ENCODE measurements around the gene ACVRL1. TPM values are rescaled to one million over a fixed set of nuclear protein-coding genes. Genes with fewer than 3 reads are reported as not detected.

The ACVRL1 gene
- total RNA-seq, 1 experiment from 2014 or later = 0.07 TPM

- Histone ChIP-seq H3K4me3 (ENCODE audit: insufficient read depth, low read depth, low read length) (no peak overlapping the region), H3K36me3 (replicated peaks; ENCODE audit: control insufficient read depth, insufficient read depth, low read length) (no peaks in the 10 kb centered on the region), H3K27me3 (ENCODE audit: control insufficient read depth, insufficient read depth, low read length) (peaks cover under 1% of the 10 kb centered on the region; the same call in 1 of the 2 replicates)
- no peak for DNase-seq
Measured at GRCh38 chr12:51901121-51901817, 6.0 kb upstream of the ACVRL1 start.

- no peak overlapping the region for H3K4me3 ChIP-seq (ENCODE audit: insufficient read depth, low read depth, low read length)
- no peak for DNase-seq
- no peaks in the 10 kb centered on the region for H3K36me3 ChIP-seq (replicated peaks; ENCODE audit: control insufficient read depth, insufficient read depth, low read length)
- H3K27me3 ChIP-seq (ENCODE audit: control insufficient read depth, insufficient read depth, low read length) = peaks cover 3% of the 10 kb centered on the region; the same call in 1 of the 2 replicates
Measured at GRCh38 chr12:51901881-51902280, 5.4 kb upstream of the ACVRL1 start.

DNA sequence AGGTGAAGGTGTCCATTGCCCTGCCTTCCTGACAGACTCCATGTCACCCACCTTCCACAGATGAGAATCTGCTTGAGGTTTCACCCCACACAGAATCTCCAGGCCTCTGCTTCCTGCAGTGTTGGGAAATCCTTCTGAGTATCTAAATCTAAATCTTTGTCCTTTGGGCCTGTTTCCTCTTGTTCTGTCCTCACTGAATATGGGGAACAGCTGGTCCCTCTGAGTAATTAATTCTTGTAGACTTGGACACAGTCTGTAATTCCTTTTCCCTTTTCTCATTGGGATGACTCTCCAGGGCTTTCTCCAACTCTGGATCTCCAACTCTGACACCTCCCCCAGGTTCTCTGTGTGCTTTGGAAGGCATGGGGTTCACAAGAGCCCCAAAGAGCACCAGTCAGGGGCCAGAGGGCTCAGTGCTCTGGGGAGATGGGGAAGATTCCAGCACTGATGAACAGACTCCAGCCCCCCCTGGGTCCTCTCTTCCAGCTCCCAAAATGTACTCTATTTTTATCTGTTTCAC lies 2.3 kb upstream of the ACVRL1 start:
- DNase-seq = no peak

GRCh38 chr12:51905471-51906429 lies 1.6 kb upstream of the ACVRL1 start:
- H3K4me3 ChIP-seq (ENCODE audit: insufficient read depth, low read depth, low read length) = no peak overlapping the region
- no peak for DNase-seq
- H3K27me3 ChIP-seq (ENCODE audit: control insufficient read depth, insufficient read depth, low read length) = peaks cover 13% of the 10 kb centered on the region; the same call in 1 of the 2 replicates
- no peaks in the 10 kb centered on the region for H3K36me3 ChIP-seq (replicated peaks; ENCODE audit: control insufficient read depth, insufficient read depth, low read length)

More for the DNA sequence above, 2.3 kb upstream of the ACVRL1 start:
- H3K27me3 ChIP-seq (ENCODE audit: control insufficient read depth, insufficient read depth, low read length) = peaks cover 13% of the 10 kb centered on the region; the same call in 1 of the 2 replicates
- H3K4me3 ChIP-seq (ENCODE audit: insufficient read depth, low read depth, low read length) = no peak overlapping the region
- no peaks in the 10 kb centered on the region for H3K36me3 ChIP-seq (replicated peaks; ENCODE audit: control insufficient read depth, insufficient read depth, low read length)

DNA sequence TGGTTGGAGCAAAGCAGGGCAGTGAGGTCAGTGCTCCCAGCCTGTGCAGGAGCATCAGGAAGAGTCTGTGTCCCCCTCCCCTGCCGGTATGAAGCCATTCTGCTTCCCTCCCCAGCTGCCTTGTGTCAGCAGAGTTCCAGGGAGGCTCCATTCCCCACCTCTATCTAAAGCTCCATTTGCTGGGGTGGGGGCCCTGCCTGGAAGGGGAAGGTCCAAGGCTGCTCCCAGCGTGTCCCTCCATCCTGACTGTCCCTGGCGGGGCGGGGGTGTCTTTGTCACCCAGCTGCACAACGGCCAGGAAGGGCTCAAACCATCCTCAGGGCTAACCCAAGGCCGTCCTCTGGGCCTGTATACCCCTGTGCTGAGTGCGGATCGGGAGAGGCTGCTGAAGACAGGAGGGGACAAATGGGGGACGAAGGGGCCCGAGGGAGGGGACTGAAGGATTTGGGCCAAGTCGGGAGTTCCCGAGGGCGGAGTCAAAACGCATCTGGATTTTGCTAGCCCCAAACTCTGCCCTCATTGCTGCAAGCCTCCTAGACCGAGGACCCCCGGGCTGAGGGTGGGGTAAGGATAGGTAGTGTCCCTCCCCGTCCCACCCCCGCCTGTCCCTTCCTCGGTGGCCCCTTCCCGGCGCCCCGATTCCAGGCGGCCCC lies 748 bp upstream of the ACVRL1 start:
- no peak for DNase-seq
- H3K36me3 ChIP-seq (replicated peaks; ENCODE audit: control insufficient read depth, insufficient read depth, low read length) = no peaks in the 10 kb centered on the region
- peak overlapping the region; percentile 6; the same call in 1 of the 2 replicates for H3K4me3 ChIP-seq (ENCODE audit: insufficient read depth, low read depth, low read length)
- peaks cover 13% of the 10 kb centered on the region; the same call in 1 of the 2 replicates for H3K27me3 ChIP-seq (ENCODE audit: control insufficient read depth, insufficient read depth, low read length)

DNA sequence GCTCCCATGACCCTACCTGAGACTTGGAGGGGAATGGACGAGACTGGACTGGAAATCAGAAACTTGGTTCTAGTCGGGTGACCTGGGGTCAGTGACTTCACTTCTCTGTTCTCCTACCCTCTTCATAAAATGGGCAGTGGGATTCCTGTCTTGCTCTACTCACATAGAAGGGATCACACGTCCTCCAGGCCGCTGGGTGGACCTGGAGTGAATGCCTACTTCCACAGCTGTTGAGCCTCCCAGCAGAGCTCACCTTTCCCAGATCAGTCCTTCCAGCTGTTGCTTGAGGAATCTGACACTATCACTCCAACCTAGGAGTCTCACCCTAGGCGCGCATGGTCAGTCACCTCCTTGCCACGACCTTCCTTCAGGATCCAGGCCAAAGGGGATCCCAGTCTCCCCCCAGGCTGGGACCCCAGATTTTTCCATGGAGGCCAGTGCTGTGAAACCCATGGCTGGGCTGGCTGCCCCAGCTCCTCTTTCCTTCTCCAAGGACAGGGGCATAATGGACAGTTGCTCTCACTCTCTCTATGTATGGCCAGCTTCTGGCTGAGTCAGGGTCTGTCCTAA lies 637 bp downstream of the ACVRL1 start:
- H3K4me3 ChIP-seq (ENCODE audit: insufficient read depth, low read depth, low read length) = peak overlapping the region; percentile 33; the same call in 1 of the 2 replicates
- DNase-seq = no peak
- peaks cover 13% of the 10 kb centered on the region; the same call in 1 of the 2 replicates for H3K27me3 ChIP-seq (ENCODE audit: control insufficient read depth, insufficient read depth, low read length)
- H3K36me3 ChIP-seq (replicated peaks; ENCODE audit: control insufficient read depth, insufficient read depth, low read length) = no peaks in the 10 kb centered on the region

DNA sequence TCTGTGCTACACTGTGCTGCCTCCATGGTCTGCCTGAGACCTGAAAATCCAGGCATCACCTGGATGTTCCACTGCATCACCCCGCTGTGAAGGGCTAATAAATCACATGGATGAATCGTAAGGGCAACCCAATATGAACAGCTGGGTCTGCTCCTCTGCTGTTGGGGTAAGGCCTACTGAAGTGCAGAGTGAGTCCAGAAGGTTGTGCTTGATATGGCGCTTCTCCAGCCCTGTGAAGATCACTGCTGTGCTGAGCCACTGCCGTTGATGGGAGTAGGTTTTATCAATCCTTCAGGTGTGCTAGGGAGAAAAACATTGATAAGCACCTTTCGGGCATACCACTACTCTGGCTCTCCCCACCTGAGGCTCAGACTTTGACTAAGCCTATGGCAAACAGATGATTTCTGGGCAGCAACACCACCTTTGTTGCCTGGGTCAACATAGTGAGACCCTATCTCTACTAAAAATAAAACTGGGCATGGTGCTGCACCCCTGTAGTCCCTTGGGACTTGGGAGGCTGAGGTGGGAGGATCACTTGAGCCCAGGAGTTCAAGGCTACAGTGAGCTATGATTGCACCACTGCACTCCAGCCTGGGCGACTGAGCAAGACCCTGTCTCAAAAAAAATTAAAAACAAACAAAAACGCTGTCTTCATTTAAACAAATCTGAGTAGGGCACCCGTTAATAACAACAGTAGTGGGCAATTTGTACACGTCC lies 1.7 kb downstream of the ACVRL1 start:
- Histone ChIP-seq H3K27me3 (ENCODE audit: control insufficient read depth, insufficient read depth, low read length) (peaks cover 13% of the 10 kb centered on the region; the same call in 1 of the 2 replicates), H3K36me3 (replicated peaks; ENCODE audit: control insufficient read depth, insufficient read depth, low read length) (no peaks in the 10 kb centered on the region), H3K4me3 (ENCODE audit: insufficient read depth, low read depth, low read length) (no peak overlapping the region)
- no peak for DNase-seq

- no peak for DNase-seq
- Histone ChIP-seq H3K36me3 (replicated peaks; ENCODE audit: control insufficient read depth, insufficient read depth, low read length) (no peaks in the 10 kb centered on the region), H3K27me3 (ENCODE audit: control insufficient read depth, insufficient read depth, low read length) (peaks cover 13% of the 10 kb centered on the region; the same call in 1 of the 2 replicates)
Measured at GRCh38 chr12:51910168-51910567, 2.9 kb downstream of the ACVRL1 start.

DNA sequence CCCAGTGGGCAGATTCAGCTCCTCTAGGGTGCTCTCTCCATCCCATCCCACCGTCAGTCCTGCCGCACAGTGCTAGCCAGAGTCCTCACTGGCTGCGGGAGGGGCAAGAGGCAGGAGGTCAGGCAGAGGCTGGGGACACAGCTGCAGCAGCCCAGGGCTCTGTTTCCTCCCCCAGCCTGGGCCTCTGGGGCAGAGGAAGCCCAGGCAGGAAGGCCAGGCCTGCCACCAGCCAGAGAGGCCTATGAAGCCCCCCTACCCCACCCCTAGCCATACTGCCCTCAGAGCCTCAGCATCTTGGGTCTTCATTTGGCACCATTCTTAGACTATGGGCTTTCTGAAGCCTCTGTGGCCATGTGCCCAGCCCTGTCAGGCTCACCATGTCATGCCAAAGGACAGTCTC lies 3.4 kb downstream of the ACVRL1 start:
- DNase-seq = no peak
- Histone ChIP-seq H3K4me3 (ENCODE audit: insufficient read depth, low read depth, low read length) (no peak overlapping the region), H3K27me3 (ENCODE audit: control insufficient read depth, insufficient read depth, low read length) (peaks cover 13% of the 10 kb centered on the region; the same call in 1 of the 2 replicates), H3K36me3 (replicated peaks; ENCODE audit: control insufficient read depth, insufficient read depth, low read length) (no peaks in the 10 kb centered on the region)

More at GRCh38 chr12:51910168-51910567, 2.9 kb downstream of the ACVRL1 start:
- H3K4me3 ChIP-seq (ENCODE audit: insufficient read depth, low read depth, low read length) = no peak overlapping the region

- H3K4me3 ChIP-seq (ENCODE audit: insufficient read depth, low read depth, low read length) = no peak overlapping the region
- no peak for DNase-seq
- no peaks in the 10 kb centered on the region for H3K36me3 ChIP-seq (replicated peaks; ENCODE audit: control insufficient read depth, insufficient read depth, low read length)
- peaks cover 12% of the 10 kb centered on the region; the same call in 1 of the 2 replicates for H3K27me3 ChIP-seq (ENCODE audit: control insufficient read depth, insufficient read depth, low read length)
Measured at GRCh38 chr12:51911307-51911706, 4.0 kb downstream of the ACVRL1 start.

- peak; percentile 70 for DNase-seq
- Histone ChIP-seq H3K36me3 (replicated peaks; ENCODE audit: control insufficient read depth, insufficient read depth, low read length) (no peaks in the 10 kb centered on the region), H3K27me3 (ENCODE audit: control insufficient read depth, insufficient read depth, low read length) (peaks cover 10% of the 10 kb centered on the region; the same call in 1 of the 2 replicates), H3K4me3 (ENCODE audit: insufficient read depth, low read depth, low read length) (no peak overlapping the region)
Measured at GRCh38 chr12:51911788-51912711, 4.7 kb downstream of the ACVRL1 start.
